Vagina (tissue), 2 donors: ENCODE measurements around the gene VWA3B.

ENCODE experiments used
- POLR2A ChIP-seq, 2 donors: fragments of 450-650 bp; IDR thresholded peaks; one replicate each; pipeline ENCODE4 v1.6.1; 2017; ENCODE audit warnings: antibody characterized with exemption in 2 of 2, mild to moderate bottlenecking in 2 of 2, moderate library complexity in 2 of 2
- TF ChIP-seq, protein P1 (sequence below), 3 experiments: fragments of 450-650 bp in 2 of 3; fragments of 200-600 bp in 1 of 3; sonication (generic) in 1 of 3; IDR thresholded peaks; one replicate each; pipeline ENCODE4 v1.5.1; 2017 to 2019; ENCODE audit warnings: antibody characterized with exemption in 3 of 3, mild to moderate bottlenecking in 2 of 3, moderate library complexity in 2 of 3

DNA sequence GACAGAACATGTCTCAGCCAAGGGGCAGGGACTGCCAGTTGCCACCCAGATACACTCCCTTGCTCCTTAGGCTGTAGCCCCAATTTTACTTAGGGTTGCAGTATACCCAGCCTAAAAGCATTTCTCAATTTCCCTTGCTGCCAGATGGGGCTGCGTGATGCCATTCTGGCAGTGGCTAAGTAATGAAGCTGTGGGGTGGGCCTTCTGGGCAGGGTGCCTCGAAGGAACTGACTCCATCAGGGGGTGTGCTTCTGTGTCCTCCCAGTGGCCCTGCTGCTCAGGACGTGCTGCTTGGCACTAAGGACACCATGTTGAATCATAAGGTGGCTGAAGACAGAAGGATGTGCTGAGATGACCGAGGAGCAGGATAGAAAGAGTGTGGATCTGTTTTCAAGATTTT is 74.2 kb downstream of the VWA3B start:
- TF ChIP-seq, protein P1, sequence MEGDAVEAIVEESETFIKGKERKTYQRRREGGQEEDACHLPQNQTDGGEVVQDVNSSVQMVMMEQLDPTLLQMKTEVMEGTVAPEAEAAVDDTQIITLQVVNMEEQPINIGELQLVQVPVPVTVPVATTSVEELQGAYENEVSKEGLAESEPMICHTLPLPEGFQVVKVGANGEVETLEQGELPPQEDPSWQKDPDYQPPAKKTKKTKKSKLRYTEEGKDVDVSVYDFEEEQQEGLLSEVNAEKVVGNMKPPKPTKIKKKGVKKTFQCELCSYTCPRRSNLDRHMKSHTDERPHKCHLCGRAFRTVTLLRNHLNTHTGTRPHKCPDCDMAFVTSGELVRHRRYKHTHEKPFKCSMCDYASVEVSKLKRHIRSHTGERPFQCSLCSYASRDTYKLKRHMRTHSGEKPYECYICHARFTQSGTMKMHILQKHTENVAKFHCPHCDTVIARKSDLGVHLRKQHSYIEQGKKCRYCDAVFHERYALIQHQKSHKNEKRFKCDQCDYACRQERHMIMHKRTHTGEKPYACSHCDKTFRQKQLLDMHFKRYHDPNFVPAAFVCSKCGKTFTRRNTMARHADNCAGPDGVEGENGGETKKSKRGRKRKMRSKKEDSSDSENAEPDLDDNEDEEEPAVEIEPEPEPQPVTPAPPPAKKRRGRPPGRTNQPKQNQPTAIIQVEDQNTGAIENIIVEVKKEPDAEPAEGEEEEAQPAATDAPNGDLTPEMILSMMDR (IDR thresholded peaks at IDR 0.05): no peak
- no peak for TF ChIP-seq POLR2A (IDR thresholded peaks at IDR 0.05)
